DND-41 (cell line): Measurements from ENCODE around the gene GPAT3.

Source experiments
- ATAC-seq: fragments of 200-7000 bp; cut with Tn5 transposase; 3 replicates; pipeline ENCODE4 v1.9.1; 2021; ENCODE audit warnings: low read depth; ENCODE audit not compliant: insufficient read depth
- DNase-seq: peaks from one replicate; pipeline ENCODE4 v3.0.0-alpha.2; 2020
- H2AFZ ChIP-seq: 2 replicates; pipeline ENCODE4 v1.6.0; 2012; ENCODE audit warnings: low read depth, low read length
- H3K27ac ChIP-seq: 2 replicates; pipeline ENCODE4 v1.5.1; 2012; ENCODE audit warnings: low read length, inconsistent platforms
- H3K27me3 ChIP-seq: fragments of 200-600 bp; sonication (generic); 2 replicates; pipeline ENCODE4 v1.6.0; 2012; ENCODE audit warnings: low read length, mild to moderate bottlenecking, inconsistent platforms; ENCODE audit not compliant: insufficient read depth, poor library complexity
- H3K36me3 ChIP-seq: 2 replicates; pipeline ENCODE4 v1.5.1; 2012; ENCODE audit warnings: low read length, inconsistent platforms; ENCODE audit not compliant: insufficient read depth
- H3K4me1 ChIP-seq: 2 replicates; pipeline ENCODE4 v1.5.1; 2012; ENCODE audit warnings: mild to moderate bottlenecking, low read length; ENCODE audit not compliant: insufficient read depth
- H3K4me2 ChIP-seq: 2 replicates; pipeline ENCODE4 v1.6.0; 2012; ENCODE audit warnings: mild to moderate bottlenecking, moderate library complexity, low read length, inconsistent platforms; ENCODE audit not compliant: insufficient read depth
- H3K4me3 ChIP-seq, 2 experiments: fragments of 200-600 bp in 1 of 2; shearing (Covaris generic) in 1 of 2; 2 replicates each; pipeline ENCODE4 v1.5.1; 2012 to 2016; ENCODE audit warnings: inconsistent platforms in 2 of 2, low read length in 2 of 2, mild to moderate bottlenecking in 2 of 2, low read depth in 1 of 2, moderate library complexity in 1 of 2
- H3K79me2 ChIP-seq: 2 replicates; pipeline ENCODE4 v1.6.0; 2012; ENCODE audit warnings: low read length, inconsistent platforms; ENCODE audit not compliant: insufficient read depth
- H3K9ac ChIP-seq: 2 replicates; pipeline ENCODE4 v1.6.0; 2012; ENCODE audit warnings: low read depth, mild to moderate bottlenecking, inconsistent platforms, low read length, moderate library complexity
- H3K9me3 ChIP-seq: 2 replicates; pipeline ENCODE4 v1.5.1; 2012; ENCODE audit warnings: low read length, moderate library complexity, mild to moderate bottlenecking, inconsistent platforms; ENCODE audit not compliant: insufficient read depth, severe bottlenecking
- H4K20me1 ChIP-seq: 2 replicates; pipeline ENCODE4 v1.6.0; 2012; ENCODE audit warnings: low read length; ENCODE audit not compliant: insufficient read depth
- CTCF ChIP-seq: IDR thresholded peaks from 2 replicates; pipeline ENCODE4 v1.5.1; 2012; ENCODE audit warnings: borderline replicate concordance, low read length, moderate library complexity, mild to moderate bottlenecking; ENCODE audit not compliant: poor library complexity, severe bottlenecking; ENCODE audit errors: extremely low read depth
- EZH2 ChIP-seq: IDR thresholded peaks from 3 replicates; pipeline ENCODE4 v1.6.1; 2012; ENCODE audit warnings: borderline replicate concordance, low read depth, mild to moderate bottlenecking, moderate library complexity, low read length, inconsistent platforms; ENCODE audit not compliant: severe bottlenecking

The GPAT3 gene

GRCh38 chr4:83605744-83606172 lies 69.8 kb downstream of the GPAT3 start:
- Histone ChIP-seq H4K20me1 (no peaks in the 10 kb centered on the region), H3K4me3 (no peak overlapping the region), H3K36me3 (no peaks in the 10 kb centered on the region), H3K9ac (no peak overlapping the region), H2AFZ (no peak overlapping the region), H3K79me2 (no peaks in the 10 kb centered on the region), H3K9me3 (no peaks in the 10 kb centered on the region), H3K27ac (no peak overlapping the region), H3K4me2 (no peak overlapping the region), H3K4me1 (no peaks in the 10 kb centered on the region), H3K27me3 (no peaks in the 10 kb centered on the region)
- TF ChIP-seq EZH2 (no peak), CTCF (no peak)
- DNase-seq (no peak), ATAC-seq (no peak)

GRCh38 chr4:83606460-83606859 lies 70.6 kb downstream of the GPAT3 start:
- H3K9ac ChIP-seq, result no peak overlapping the region
- no peak overlapping the region for H3K27ac ChIP-seq
- H2AFZ ChIP-seq, result no peak overlapping the region
- TF ChIP-seq EZH2, result no peak
- TF ChIP-seq CTCF, result no peak
- H3K4me1 ChIP-seq, result no peaks in the 10 kb centered on the region
- H4K20me1 ChIP-seq, result no peaks in the 10 kb centered on the region
- no peaks in the 10 kb centered on the region for H3K27me3 ChIP-seq
- DNase-seq (no peak), ATAC-seq (no peak)
- H3K4me3 ChIP-seq, result no peak overlapping the region
- no peaks in the 10 kb centered on the region for H3K36me3 ChIP-seq
- H3K9me3 ChIP-seq, result no peaks in the 10 kb centered on the region
- H3K79me2 ChIP-seq, result no peaks in the 10 kb centered on the region
- H3K4me2 ChIP-seq, result no peak overlapping the region

GRCh38 chr4:83606898-83607297 lies 71.0 kb downstream of the GPAT3 start:
- Histone ChIP-seq H3K27ac (no peak overlapping the region), H3K27me3 (no peaks in the 10 kb centered on the region), H3K36me3 (no peaks in the 10 kb centered on the region), H2AFZ (no peak overlapping the region), H3K79me2 (no peaks in the 10 kb centered on the region), H3K4me2 (no peak overlapping the region), H3K9ac (no peak overlapping the region), H3K9me3 (no peaks in the 10 kb centered on the region), H3K4me3 (no peak overlapping the region), H4K20me1 (no peaks in the 10 kb centered on the region), H3K4me1 (no peaks in the 10 kb centered on the region)
- no peak for ATAC-seq
- no peak for DNase-seq
- TF ChIP-seq CTCF, result no peak
- no peak for TF ChIP-seq EZH2

GRCh38 chr4:83609365-83609764 lies 73.5 kb downstream of the GPAT3 start:
- no peak overlapping the region for H3K4me2 ChIP-seq
- H3K36me3 ChIP-seq, result no peaks in the 10 kb centered on the region
- no peaks in the 10 kb centered on the region for H3K79me2 ChIP-seq
- no peak overlapping the region for H3K9ac ChIP-seq
- no peak overlapping the region for H2AFZ ChIP-seq
- no peak overlapping the region for H3K27ac ChIP-seq
- ATAC-seq (no peak), DNase-seq (no peak)
- no peaks in the 10 kb centered on the region for H3K27me3 ChIP-seq
- no peak overlapping the region for H3K4me3 ChIP-seq
- H3K9me3 ChIP-seq, result peaks cover 5% of the 10 kb centered on the region
- no peaks in the 10 kb centered on the region for H3K4me1 ChIP-seq
- TF ChIP-seq CTCF (no peak), EZH2 (no peak)
- no peaks in the 10 kb centered on the region for H4K20me1 ChIP-seq
